Ascending aorta (tissue), 2 donors: ENCODE measurements around the gene PARD3B. TPM values are rescaled to one million over a fixed set of nuclear protein-coding genes. Genes with fewer than 3 reads are reported as not detected.

Experiments
- DNase-seq, 2 donors: peaks; one replicate each; pipeline ENCODE4 v3.0.0-alpha.2; 2019; ENCODE audit warnings: low spot score in 2 of 2
- H3K27ac ChIP-seq, 2 donors: fragments of 200-600 bp; sonication (generic); one replicate each; pipeline ENCODE4 v1.5.1; 2016 to 2017; ENCODE audit warnings: mild to moderate bottlenecking in 1 of 2
- H3K27me3 ChIP-seq: fragments of 200-600 bp; sonication (generic); one replicate; pipeline ENCODE4 v1.5.1; 2017
- H3K36me3 ChIP-seq, 2 donors: fragments of 200-600 bp; sonication (generic); one replicate each; pipeline ENCODE4 v1.5.1; 2016
- H3K4me1 ChIP-seq, 2 donors: fragments of 200-600 bp; sonication (generic); one replicate each; pipeline ENCODE4 v1.5.1; 2016 to 2017; ENCODE audit warnings: mild to moderate bottlenecking in 1 of 2
- H3K4me3 ChIP-seq, 2 donors: fragments of 200-600 bp; sonication (generic); one replicate each; pipeline ENCODE4 v1.5.1; 2016 to 2017; ENCODE audit warnings: mild to moderate bottlenecking in 1 of 2
- H3K9me3 ChIP-seq, 2 donors: fragments of 200-600 bp; sonication (generic); one replicate each; pipeline ENCODE4 v1.5.1; 2016
- intact Hi-C: fragments of 100-400 bp; cut with DNase I; formaldehyde crosslinking; loops from one replicate; pipeline ENCODE4 v1.15.1; 2023
- total RNA-seq: library from RNA; depleted of rRNA; stranded (reverse); fragments of >200 nt; gene quantifications from one replicate; pipeline ENCODE4 v1.1.0, GENCODE V29; 2016
- TF ChIP-seq, protein P1 (sequence below), 3 experiments: fragments of 200-600 bp in 2 of 3; fragments of 450-650 bp in 1 of 3; sonication (generic) in 2 of 3; IDR thresholded peaks; one replicate each; pipeline ENCODE4 v1.5.1; 2016 to 2019; ENCODE audit warnings: antibody characterized with exemption in 3 of 3, mild to moderate bottlenecking in 1 of 3, moderate library complexity in 1 of 3

The PARD3B gene
- total RNA-seq, 1 donor from 2014 or later, result 9.5 TPM

DNA sequence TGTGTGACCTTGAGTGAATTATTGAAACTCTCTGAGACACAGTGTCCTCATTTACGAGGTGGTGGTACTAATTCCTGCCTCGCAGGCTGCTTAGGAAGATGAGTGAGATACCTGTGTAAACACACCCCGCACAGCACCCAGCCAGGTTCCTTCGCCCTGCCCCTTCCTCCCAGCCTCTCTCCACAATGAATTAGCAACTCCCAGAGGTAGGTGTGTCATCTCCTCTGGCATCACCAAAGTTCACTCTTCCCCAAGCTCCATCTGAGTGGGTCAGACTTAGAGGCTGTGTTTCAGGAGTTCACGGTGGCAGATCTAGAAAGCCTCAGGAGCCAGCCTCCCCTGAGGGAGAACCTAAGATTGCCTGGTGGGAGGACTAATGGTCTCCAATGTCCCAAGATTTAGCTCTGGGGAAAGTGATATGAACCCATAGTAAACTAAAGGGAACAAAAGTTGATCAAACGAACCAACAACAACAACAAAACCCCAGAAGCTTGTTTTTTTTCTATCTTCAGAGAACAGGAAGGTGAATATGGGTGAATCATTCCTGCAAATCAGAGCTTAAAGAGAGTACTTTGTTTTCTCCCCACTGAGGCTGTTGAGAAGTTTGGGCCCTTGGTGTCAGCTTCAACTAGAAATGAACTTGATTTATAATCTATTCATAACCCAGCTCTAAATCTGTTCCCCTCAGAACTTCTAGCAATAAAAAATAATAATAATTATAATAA, 1092.7 kb downstream of the PARD3B start:
- no peak for DNase-seq
- peaks cover 0 to 6% of the 10 kb centered on the region in 2 donors for H3K9me3 ChIP-seq
- no peak overlapping the region for H3K27ac ChIP-seq
- intact Hi-C loops, result no loop called here
- no peaks in the 10 kb centered on the region for H3K27me3 ChIP-seq
- H3K4me1 ChIP-seq, result no peaks in the 10 kb centered on the region
- H3K36me3 ChIP-seq, result no peaks in the 10 kb centered on the region
- TF ChIP-seq, protein P1, sequence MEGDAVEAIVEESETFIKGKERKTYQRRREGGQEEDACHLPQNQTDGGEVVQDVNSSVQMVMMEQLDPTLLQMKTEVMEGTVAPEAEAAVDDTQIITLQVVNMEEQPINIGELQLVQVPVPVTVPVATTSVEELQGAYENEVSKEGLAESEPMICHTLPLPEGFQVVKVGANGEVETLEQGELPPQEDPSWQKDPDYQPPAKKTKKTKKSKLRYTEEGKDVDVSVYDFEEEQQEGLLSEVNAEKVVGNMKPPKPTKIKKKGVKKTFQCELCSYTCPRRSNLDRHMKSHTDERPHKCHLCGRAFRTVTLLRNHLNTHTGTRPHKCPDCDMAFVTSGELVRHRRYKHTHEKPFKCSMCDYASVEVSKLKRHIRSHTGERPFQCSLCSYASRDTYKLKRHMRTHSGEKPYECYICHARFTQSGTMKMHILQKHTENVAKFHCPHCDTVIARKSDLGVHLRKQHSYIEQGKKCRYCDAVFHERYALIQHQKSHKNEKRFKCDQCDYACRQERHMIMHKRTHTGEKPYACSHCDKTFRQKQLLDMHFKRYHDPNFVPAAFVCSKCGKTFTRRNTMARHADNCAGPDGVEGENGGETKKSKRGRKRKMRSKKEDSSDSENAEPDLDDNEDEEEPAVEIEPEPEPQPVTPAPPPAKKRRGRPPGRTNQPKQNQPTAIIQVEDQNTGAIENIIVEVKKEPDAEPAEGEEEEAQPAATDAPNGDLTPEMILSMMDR (IDR thresholded peaks at IDR 0.05), result no peak
- H3K4me3 ChIP-seq, result no peak overlapping the region

DNA sequence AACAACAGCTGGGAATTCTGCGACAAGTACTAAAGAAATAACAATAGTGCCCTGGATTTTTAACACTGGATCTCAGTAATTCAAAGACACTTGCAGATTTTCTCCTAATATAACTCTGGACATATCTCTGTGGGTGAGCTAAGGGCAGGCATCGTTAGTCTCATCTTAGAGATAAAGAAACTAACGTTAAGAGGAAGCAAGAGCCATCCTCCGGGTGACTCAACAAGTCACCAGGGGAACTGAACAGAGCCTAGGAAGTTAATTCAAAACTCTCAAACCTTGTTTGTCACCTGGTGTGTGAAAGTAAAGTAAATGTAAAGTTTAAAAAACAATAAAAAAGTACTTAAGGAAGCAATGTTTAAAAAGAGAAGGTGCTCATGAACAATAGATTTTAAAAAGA, 1095.4 kb downstream of the PARD3B start:
- no peak overlapping the region for H3K4me3 ChIP-seq
- no peak for DNase-seq
- no peaks in the 10 kb centered on the region for H3K27me3 ChIP-seq
- no peak overlapping the region for H3K27ac ChIP-seq
- H3K4me1 ChIP-seq, result no peaks in the 10 kb centered on the region
- peaks cover 0 to 6% of the 10 kb centered on the region in 2 donors for H3K9me3 ChIP-seq
- no peaks in the 10 kb centered on the region for H3K36me3 ChIP-seq
- TF ChIP-seq, protein P1 (IDR thresholded peaks at IDR 0.05), result no peak
- intact Hi-C loops, result no loop called here

DNA sequence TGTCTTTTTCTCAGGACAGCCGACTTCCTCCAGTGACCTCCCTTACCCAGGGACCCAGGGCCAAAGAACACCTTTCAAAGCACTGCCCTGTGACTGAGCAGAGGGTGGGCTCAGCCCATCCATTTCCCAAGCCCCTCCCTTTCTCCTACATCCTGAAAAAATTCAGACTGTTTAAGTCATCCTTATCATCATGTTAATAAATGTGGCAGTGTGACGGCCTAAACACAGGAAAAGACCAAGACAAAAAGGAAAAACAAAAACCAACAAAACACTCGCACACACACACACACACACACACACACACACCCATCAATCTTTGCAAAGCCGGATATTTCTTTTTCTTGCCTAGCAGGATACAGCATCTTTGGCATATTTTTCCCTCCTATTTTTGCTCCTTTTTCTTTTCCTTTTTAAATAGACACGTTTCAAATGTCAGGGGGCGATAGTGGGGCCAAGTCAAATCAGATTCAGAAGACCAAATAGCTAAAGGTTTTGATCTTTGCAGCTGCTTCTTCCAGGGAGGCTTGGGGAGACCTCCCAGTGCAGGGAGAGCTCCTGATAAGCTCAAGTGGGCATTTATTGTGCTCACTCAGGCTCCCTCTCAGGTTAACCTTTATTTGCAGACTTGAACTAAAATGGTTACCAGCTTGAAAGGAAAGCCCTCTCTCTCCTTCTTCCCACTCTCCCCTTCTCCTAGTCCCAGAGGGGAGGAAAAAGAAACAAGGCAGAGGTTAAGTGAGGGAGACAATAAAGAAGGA, 1097.5 kb downstream of the PARD3B start:
- H3K4me3 ChIP-seq, result no peak overlapping the region
- DNase-seq, result no peak
- H3K36me3 ChIP-seq, result no peaks in the 10 kb centered on the region
- intact Hi-C loops, result no loop called here
- H3K27ac ChIP-seq, result no peak overlapping the region
- H3K9me3 ChIP-seq, result peaks cover 0 to 6% of the 10 kb centered on the region in 2 donors
- no peaks in the 10 kb centered on the region for H3K4me1 ChIP-seq
- H3K27me3 ChIP-seq, result no peaks in the 10 kb centered on the region
- TF ChIP-seq, protein P1 (IDR thresholded peaks at IDR 0.05), result no peak

DNA sequence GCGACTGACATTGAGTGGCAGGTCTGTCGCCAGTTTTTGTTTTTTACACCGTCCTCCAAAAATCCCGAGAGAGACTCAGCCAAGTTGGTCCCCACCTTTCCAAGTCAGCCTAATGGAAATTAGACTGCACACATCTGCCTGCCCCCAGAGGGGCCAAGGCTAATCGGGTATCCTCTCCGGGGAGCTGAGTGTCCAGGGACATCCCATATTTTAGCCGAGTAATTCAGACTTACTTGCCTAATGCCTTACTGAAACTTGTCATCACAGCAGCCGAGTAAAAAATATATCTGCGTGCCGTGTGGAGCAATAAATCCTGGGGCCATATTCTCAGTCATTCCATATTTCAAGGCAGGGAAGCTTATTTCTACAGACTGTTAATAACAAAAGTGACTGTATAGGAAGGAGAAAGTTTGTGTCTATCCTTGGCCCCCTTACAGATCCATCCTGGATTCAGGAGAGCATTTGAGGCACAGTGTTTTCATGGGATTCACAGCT, 1098.2 kb downstream of the PARD3B start:
- intact Hi-C loops, result no loop called here
- no peak overlapping the region for H3K4me3 ChIP-seq
- no peaks in the 10 kb centered on the region for H3K36me3 ChIP-seq
- no peaks in the 10 kb centered on the region for H3K4me1 ChIP-seq
- H3K27me3 ChIP-seq, result no peaks in the 10 kb centered on the region
- H3K9me3 ChIP-seq, result peaks cover 0 to 6% of the 10 kb centered on the region in 2 donors
- TF ChIP-seq, protein P1 (IDR thresholded peaks at IDR 0.05), result no peak
- DNase-seq, result no peak
- no peak overlapping the region for H3K27ac ChIP-seq

DNA sequence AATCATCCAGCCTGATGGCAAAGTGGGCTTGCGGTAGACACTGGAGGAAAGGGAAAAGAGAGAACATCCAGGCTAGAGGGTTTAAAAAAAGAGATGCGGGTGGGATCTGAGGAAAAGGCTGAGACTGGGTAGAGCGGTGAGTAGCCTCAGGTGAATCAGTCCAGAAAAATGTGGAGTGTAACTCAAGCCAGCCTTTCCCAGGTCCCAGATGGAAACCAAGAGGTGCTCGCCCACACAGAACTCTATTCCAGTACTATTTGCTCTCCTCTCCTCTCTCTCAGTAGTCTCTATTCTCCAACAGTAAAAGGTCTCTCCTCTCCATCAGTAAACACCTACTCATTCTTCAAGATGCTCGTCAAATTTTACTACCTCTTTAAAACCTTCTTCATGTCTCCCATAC, 1098.7 kb downstream of the PARD3B start:
- Histone ChIP-seq H3K27me3 (no peaks in the 10 kb centered on the region), H3K4me1 (no peaks in the 10 kb centered on the region), H3K36me3 (no peaks in the 10 kb centered on the region), H3K9me3 (peaks cover 0 to 6% of the 10 kb centered on the region in 2 donors), H3K4me3 (no peak overlapping the region), H3K27ac (no peak overlapping the region)
- DNase-seq, result no peak
- intact Hi-C loops, result no loop called here
- TF ChIP-seq, protein P1 (IDR thresholded peaks at IDR 0.05), result no peak
